Measurements from ENCODE around the gene TMPO.
"Not testable (repeated sequence)": the region's sequence is repeated elsewhere in the genome, so short reads cannot be mapped to it uniquely, and the experiment has no call there.

The TMPO gene

DNA sequence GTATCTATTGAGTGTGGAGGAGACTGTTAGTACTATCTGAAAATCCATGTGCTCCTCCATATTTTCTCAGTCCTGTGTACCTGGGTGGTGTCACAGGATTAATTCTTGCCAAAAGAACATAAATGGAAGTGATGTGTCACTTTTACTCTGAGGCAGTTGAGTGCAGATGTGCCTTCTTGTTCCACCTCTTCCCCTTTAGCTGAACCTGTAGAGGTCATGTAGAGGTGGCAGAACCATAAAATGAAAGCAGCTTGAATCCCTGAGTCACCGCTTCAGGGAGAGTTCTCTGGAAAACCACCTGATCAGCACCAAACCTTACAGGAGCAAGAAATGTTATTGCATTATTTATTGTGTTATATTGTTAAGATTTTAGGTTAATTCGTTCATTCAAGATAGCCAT is 63.4 kb downstream of the TMPO start:
- peak; percentile 45 for DNase-seq (ENCODE audit: low spot score)

DNA sequence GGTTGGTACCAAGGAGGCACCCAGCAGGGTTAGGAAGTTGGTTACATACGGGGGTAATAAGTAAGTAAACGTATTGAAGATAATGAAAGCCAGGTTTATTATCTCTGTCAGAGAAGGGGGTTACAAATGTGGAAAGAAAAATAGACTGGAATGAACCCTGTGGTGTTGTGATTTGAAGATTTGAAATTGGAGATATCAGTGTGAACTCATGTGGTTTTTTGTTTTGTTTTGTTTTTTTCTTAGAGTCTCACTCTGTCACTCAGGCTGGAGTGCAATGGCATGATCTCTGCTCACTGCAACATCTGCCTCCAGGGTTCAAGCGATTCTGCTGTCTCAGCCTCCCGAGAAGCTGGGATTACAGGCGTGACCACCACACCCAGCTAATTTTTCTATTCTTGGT is 64.0 kb downstream of the TMPO start:
- no peak for DNase-seq (ENCODE audit: low spot score)

- DNase-seq (ENCODE audit: low spot score), result no peak
These were observed 64.4 kb downstream of the TMPO start for GRCh38 chr12:98579835-98580234.

GRCh38 chr12:98580695-98581094 is 65.3 kb downstream of the TMPO start:
- no peak for DNase-seq (ENCODE audit: low spot score)

- DNase-seq (ENCODE audit: low spot score), result no peak
These were observed 65.7 kb downstream of the TMPO start for GRCh38 chr12:98581101-98581500.

- peak; percentile 20 for DNase-seq (ENCODE audit: low spot score)
These were observed 66.7 kb downstream of the TMPO start for GRCh38 chr12:98582093-98582492.

GRCh38 chr12:98587084-98587483 is 71.7 kb downstream of the TMPO start:
- DNase-seq (ENCODE audit: low spot score), result no peak

GRCh38 chr12:98591209-98591608 is 75.8 kb downstream of the TMPO start:
- no peak for DNase-seq (ENCODE audit: low spot score)

- DNase-seq (ENCODE audit: low spot score), result peak; percentile 10
These were observed 77.5 kb downstream of the TMPO start for GRCh38 chr12:98592825-98593322.

DNA sequence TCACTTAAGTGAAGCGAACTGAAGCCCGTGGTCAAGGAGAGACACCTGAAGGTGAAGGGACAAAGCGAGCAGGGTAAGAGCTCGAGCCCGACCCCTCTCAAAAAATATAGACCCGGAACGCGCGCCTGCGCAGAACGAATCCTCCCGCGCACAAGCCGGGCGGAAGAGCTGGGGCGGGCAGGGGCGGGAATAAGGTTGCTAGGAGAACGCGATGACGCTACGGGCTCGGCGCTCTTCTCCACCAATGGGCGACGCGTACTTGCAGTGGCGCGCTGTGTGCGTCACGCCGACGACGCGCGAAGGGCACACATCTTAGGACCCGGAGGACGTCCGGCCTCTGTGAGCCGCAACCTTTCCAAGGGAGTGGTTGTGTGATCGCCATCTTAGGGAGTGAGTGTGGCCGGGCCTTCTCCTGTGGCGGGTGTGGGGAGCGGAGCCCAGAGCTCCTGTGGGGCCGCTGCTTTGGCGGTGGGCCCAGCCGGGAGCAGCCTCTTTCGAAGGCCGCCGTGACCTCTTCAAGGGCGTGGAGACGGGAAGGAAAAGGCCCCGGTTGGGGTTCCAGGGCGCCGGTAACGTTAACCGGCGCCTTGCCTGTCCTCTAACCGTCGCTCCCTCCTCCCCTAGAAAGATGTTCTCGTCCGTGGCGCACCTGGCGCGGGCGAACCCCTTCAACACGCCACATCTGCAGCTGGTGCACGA is 78.1 kb downstream of the TMPO start, which contains the start of gene SLC25A3:
Gene SLC25A3 (plus strand): TSS at position 336 of the 699 bp plus-strand sequence. CDS start 293 bp downstream, at position 629.
- peak; percentile 97 for DNase-seq (ENCODE audit: low spot score)

GRCh38 chr12:98594050-98594835 is 78.9 kb downstream of the TMPO start:
- peak; percentile 7 for DNase-seq (ENCODE audit: low spot score)

- DNase-seq (ENCODE audit: low spot score), result peak; percentile 28
These were observed 80.0 kb downstream of the TMPO start for GRCh38 chr12:98595243-98595988.

- DNase-seq (ENCODE audit: low spot score), result not testable (repeated sequence)
These were observed 81.9 kb downstream of the TMPO start for GRCh38 chr12:98597313-98597712.

Data from SW480 (cell line).